Fibroblast of skin of scalp (primary cell): ENCODE data around the gene ZNF319.

ENCODE experiments used
- DNase-seq: peaks from one replicate; pipeline ENCODE4 v3.0.0-alpha.2; 2013

ZNF319 gene

GRCh38 chr16:57955572-57956188, 44.8 kb downstream of the ZNF319 start:
- DNase-seq, result no peak

DNA sequence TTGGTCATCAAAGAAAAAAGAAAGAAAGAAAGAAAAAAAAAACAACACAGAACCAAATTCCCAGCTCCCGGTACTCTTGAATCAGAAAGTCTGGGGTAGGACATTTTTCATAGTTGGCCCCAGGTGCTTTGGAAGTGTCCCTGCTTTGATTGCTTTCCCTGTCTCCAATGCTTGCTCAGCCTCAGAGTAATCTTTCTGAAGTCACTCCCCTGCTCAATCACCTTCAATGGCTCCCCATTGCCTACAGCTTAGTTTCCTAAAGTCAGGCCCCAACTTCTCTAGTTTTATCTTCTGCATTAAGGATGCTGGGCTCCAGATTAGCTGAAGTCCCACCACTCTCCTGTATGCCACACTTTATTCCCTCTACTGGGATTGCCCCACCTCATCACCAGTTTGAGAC, 46.6 kb downstream of the ZNF319 start:
- DNase-seq, result no peak

GRCh38 chr16:57952909-57953308, 47.6 kb downstream of the ZNF319 start:
- no peak for DNase-seq

- no peak for DNase-seq
These were observed 49.1 kb downstream of the ZNF319 start for GRCh38 chr16:57951204-57951960.

- no peak for DNase-seq
These were observed 50.1 kb downstream of the ZNF319 start for GRCh38 chr16:57950382-57950781.

DNA sequence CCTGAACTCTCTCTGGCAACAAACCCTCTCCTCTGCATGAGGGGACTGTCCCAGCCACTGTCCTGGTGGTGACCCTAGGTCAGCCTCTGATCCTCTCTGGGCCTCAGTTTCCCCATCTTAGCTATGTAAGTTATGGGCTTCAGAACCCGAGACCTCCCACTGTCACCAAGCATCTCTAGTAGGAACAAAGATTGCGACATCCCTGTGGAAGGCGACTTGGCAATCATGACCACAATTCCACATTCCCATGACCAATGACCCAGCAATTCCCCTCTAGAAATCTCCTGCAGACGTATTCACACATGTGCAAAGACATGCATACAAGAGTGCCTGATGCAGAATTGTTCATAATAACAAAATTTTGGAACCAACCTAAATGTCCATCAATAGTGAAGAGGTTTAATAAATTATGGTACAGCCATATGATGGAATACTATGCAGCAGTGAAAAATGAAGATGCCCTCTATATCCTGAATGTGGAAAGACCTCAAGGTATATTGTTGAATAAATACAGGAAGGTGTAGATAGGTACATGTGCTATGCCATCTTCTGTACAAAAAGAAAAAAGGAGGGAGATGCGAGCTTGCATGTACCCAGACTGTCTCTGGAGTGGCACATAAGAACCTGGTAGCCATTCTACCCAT, 50.8 kb downstream of the ZNF319 start:
- no peak for DNase-seq

GRCh38 chr16:57949013-57949412, 51.5 kb downstream of the ZNF319 start:
- DNase-seq, result no peak

DNA sequence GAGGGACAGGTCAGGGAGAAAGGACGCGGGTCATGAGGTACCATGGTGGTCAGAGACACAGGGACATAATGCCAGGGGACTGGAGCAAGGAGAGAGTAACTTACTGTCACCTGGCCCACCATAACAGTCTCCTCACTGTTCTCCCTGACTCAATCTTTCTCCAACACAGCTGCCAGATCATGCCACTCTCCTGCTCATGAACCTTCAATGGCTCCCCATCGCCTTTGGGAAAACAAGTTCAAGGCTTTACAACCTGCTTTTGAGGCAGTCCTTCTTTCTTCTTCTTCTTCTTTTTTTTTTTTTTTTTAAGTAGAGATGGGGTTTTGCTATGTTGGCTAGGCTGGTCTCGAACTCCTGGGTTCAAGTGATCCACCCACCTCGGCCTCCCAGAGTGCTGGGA, 52.4 kb downstream of the ZNF319 start:
- no peak for DNase-seq

- DNase-seq, result no peak
These were observed 53.2 kb downstream of the ZNF319 start for GRCh38 chr16:57947261-57947660.

DNA sequence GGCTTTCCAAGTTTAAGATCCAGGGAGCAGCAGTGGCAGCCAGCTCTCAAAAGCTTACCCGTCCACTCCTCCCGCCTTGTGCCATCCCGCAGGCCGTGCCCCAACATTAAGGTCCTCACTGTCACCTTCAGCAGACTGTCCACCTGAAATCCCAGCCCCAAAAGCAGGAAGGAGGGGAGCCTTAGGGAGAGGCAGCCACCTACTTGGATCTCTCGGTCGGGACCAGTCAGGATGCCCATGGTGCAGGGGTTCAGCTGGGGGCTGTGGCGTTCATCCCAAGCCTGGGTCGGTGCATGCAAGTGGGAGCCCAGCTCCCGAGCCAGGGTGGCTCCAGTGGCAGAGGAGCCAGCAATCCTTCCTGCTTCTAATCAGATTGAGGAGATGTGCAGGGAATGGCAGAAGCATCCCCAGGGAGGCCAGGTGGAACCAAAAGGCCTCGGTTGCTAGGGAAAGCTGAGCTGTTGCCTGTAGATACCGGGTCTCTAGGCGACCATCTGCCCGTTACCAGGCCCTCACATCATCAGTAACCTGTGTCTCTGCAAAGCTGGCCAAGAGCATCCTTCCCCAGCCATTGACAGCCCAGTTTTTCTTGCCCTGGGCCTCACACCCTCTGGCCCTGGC, 54.2 kb downstream of the ZNF319 start:
- no peak for DNase-seq

DNA sequence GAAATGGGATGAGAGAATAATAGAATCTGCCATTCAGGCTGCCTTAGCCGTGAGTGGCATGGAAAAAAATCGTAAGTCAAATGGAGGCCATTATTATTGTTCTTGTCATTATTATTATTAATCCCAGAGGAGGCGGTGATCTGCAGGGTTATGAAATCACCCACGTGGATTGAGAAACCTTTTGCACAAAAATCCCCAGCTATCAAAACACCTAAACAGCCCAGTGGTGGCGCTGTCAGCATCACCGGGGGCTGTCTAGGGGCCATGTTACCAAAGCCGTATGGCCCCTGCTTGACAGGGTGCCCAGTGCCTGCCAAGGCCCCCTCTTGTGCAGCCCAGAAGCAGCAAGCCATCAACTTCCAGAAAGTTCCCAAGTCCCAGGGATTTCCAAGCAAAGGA, 54.7 kb downstream of the ZNF319 start:
- no peak for DNase-seq

- DNase-seq, result no peak
These were observed 55.3 kb downstream of the ZNF319 start for GRCh38 chr16:57944970-57945739.
